HG03135 (cell line): ENCODE measurements around the gene PSMD13.

ENCODE experiments used
- ATAC-seq: cut with Tn5 transposase; IDR thresholded peaks from one replicate; pipeline ENCODE4 v1.9.1; 2021; ENCODE audit warnings: mild to moderate bottlenecking, moderate library complexity; ENCODE audit not compliant: unreplicated experiment

The PSMD13 gene

DNA sequence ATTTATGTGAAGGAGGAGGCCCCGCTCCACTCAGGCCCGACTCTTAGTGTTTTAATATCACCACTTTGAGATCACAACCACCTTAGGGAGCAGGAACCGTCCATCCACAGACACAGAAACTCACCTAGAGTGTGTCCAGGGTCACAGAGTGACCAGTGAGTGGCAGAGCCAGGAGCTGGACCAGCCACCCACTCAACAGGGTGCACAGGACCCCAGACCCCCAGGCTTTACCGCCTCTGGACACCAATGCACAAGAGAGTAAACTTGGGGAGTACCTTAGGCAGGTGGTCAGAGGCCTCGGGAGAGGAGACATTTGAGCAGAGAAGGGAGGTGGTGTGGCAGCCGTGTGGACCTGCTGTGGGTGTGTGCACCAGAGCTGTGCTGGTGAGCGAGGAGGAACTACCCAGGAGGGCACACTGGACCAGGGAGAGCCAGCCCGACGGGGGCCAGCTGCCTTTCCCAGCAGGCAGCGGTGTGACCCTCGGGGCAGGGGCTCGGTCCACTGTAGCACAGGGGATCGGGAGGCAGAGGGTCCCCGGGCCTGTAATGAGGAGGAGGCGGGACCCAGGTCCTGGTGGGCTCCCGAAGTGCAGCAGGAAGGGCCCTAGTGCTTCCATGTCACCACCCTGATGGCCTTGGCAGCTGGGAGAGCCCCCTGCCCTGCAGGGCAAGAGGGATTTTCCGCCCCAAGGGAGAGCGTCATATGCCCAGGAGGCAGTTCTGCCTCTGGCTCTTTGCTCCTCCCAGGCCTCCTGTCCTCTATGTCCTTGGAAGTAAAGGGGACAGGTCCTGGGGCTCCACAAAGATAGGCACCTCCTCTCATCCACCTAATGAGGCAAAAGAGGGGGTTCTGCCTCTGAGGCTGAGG lies 33.9 kb downstream of the PSMD13 start:
- ATAC-seq = no peak

GRCh38 chr11:271319-271715 lies 34.5 kb downstream of the PSMD13 start:
- ATAC-seq = no peak

DNA sequence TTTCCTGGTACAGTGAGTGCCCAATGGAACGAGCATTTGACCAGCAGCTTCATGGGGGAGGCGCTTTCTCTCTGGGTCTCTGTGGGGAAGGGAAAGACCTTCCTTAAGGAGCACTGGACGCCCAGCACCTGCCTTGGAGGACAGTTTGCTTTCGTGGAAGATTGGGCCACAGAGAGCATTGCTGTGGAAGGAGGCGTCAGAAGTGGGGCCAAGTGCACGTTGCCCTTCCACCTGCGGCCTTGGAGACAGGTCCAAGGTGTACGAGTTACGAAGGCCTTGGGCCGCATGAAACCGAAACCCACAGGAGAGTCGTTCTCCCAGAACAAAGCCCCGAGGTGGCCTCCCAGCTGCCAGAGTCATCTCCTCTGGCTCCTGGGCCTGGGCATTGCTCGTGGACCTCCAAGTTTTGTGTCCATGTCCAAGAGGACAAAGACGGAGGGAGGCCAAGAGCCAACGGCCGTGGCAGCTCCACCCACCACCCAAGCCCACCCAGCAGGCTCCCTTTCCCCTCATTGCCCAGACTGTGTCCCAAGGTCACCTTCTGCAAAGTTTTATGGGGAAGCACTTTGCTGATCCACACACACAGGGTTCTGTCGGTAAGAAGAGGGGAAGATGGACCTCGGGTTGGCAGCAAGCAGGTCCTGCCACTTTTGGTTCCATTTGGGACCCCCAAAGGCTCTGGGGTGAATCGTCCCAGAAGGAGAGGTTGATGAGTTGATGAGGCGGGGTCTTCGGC lies 35.6 kb downstream of the PSMD13 start:
- no peak for ATAC-seq

GRCh38 chr11:272931-273198 lies 36.1 kb downstream of the PSMD13 start:
- ATAC-seq = no peak

GRCh38 chr11:276219-276618 lies 39.4 kb downstream of the PSMD13 start:
- ATAC-seq = no peak

DNA sequence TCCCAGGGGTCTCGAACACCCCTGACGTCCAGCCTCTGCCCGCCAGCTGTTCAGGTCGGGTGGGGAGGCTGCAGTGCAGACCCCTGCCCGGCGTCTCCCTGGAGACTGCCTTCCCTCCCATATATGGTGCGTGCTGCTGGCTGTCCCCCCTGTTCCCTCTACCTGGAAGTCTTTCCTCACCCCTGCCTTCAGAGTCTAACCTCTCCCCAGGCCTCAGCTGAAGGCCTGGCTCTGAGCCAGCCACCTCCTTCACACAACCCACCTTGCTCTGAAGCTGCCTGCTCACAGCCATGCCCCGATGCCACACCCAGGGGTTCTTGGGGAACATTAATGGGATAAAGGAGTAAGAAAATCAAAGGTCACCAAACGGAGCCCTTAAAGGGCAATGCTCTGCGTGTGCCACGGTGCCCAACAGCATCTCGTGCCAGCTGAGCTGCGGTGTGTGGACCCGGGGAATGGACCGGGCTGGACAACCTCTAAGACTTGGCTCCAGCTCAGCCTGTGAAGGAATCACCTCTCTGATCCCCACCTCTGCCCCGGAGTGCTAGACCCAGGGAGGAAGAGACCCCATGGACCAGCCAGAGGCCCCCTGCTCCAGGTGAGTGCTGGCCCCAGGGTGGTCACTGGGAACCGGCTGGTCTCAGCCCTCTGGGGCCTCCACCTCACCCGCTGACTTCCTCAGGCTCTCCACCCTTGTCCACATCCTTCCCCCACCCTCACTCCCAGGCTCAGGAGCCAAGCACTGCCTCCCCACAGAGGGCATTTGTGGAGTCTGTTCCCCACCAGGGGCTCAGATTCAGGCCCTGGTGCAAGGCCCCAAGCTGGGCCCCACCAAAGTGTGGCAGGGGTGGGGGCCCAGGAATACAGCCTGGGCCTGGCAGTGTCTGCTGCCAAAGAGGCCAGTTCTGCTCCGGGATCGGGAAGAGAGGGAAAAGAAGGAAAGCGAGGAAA lies 41.5 kb downstream of the PSMD13 start, which contains the start of gene NLRP6:
TSS of gene NLRP6 (plus strand) at position 407 of the 951 bp plus-strand sequence. CDS start at position 570, 163 bp downstream.
- ATAC-seq = no peak

DNA sequence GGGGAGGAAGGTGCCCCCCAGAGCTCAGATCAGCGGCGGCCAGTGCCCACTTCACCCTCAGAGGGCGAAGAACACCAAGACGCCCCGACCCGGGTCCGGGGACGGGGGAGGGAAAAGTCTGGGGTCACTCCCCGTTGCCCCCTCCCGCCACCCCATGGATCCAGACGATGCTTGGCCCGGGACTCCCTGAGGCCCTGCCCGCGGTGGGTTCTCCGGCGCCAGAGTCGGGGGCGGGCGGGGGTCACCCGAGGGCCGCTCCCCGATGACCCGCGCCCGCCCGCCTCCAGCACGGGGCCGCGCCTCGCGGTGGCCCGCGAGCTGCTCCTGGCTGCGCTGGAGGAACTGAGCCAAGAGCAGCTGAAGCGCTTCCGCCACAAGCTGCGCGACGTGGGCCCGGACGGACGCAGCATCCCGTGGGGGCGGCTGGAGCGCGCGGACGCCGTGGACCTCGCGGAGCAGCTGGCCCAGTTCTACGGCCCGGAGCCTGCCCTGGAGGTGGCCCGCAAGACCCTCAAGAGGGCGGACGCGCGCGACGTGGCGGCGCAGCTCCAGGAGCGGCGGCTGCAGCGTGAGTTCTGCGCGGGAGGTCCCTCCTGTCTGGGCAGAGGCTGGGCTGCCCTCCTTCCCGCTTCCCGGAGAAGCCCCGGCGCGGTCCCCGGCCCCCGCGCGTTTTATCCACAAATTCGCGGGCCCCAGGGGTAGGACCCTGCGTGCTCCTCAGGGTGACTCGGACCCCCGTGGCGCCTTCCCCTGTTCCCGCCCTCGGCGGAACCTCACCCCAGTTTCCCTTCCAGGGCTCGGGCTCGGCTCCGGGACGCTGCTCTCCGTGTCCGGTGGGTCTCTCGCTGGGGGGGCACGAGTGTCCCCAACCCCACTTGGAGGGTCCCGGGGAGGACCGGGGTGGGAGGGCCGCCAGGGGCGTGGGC lies 42.5 kb downstream of the PSMD13 start:
- no peak for ATAC-seq

GRCh38 chr11:279966-280705 lies 43.4 kb downstream of the PSMD13 start:
- no peak for ATAC-seq

GRCh38 chr11:280706-281485 lies 44.1 kb downstream of the PSMD13 start:
- no peak for ATAC-seq

GRCh38 chr11:281486-282161 lies 44.8 kb downstream of the PSMD13 start:
- ATAC-seq = no peak

DNA sequence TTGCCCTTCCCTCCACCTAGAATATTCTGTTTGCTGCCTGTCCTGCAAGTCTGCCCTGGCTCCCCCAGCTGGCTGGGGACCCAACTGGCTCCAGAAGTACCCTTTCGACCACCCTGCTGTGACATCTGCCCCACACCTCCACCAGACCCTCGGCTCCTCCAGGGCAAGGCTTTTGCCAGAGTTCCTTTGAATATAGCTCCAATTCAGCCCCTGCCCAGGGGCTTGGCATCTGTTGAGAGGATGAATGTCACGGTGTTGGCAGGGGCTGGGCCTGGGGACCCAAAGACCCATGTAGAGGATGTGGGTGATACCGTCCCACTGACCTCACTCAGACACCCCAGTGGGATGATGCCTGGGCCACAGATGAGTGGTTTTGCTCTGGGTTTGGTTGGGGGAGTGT lies 45.4 kb downstream of the PSMD13 start:
- ATAC-seq = no peak

DNA sequence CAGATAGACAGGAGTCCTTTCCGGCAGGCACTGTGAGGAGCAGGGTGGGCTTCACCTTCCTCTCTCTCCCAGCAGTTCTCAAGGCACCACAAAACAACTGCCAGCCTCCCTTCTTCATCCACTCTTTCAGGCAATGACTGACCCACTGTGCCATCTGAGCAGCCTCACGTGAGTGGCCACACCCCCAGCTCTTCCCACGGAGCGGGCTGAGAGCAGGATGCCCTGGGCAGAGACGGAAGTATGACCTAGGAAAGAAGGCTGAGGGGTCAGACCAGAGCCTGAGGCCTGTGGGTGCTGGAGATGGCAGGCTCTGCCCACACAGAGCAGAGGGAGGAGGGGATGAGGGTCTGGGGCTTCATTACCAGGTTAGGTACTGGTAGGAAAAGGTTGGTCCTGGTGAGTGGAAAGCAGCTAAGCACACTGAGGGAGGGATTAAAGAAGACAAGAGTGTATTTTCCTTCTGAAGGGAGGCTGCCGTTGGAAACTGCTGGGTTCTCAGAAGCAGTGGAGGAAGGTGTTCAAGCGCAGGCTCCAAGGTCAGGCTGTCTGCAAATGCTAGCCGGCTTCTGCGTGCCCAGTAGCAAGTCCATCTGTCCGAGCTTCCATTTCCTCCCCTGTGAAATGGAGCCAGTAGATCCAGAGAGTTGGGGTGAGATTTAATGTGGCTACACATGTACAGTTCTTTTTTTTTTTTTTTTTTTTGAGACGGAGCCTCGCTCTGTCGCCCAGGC lies 46.0 kb downstream of the PSMD13 start:
- ATAC-seq = no peak

DNA sequence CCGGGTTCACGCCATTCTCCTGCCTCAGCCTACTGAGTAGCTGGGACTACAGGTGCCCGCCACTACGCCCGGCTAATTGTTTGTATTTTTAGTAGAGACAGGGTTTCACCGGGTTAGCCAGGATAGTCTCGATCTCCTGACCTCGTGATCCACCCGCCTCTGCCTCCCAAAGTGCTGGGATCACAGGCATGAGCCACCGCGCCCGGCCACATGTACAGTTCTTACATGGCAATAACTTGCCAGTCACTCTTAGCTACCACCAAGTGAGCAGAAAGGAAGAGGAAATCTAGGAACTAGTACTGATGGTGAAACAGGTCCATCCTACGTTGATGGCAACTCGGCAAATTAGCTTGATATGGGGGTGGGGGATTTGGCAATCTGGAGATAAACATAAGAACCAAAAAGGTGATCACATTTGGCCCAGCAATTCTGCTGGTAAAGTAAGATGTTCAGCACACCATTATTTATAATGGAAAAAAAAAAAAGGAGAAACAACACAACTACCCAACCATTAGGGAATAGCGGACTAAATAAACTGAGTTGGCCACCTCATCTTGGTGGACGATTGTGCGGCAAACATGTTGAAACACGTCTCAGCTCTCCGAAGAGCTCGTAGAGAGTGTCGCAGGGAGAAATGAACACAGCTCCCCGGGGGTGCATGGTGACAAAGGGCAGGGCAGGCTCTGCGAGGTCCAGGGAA lies 46.8 kb downstream of the PSMD13 start:
- no peak for ATAC-seq

GRCh38 chr11:284105-285020 lies 47.6 kb downstream of the PSMD13 start:
- ATAC-seq = no peak

DNA sequence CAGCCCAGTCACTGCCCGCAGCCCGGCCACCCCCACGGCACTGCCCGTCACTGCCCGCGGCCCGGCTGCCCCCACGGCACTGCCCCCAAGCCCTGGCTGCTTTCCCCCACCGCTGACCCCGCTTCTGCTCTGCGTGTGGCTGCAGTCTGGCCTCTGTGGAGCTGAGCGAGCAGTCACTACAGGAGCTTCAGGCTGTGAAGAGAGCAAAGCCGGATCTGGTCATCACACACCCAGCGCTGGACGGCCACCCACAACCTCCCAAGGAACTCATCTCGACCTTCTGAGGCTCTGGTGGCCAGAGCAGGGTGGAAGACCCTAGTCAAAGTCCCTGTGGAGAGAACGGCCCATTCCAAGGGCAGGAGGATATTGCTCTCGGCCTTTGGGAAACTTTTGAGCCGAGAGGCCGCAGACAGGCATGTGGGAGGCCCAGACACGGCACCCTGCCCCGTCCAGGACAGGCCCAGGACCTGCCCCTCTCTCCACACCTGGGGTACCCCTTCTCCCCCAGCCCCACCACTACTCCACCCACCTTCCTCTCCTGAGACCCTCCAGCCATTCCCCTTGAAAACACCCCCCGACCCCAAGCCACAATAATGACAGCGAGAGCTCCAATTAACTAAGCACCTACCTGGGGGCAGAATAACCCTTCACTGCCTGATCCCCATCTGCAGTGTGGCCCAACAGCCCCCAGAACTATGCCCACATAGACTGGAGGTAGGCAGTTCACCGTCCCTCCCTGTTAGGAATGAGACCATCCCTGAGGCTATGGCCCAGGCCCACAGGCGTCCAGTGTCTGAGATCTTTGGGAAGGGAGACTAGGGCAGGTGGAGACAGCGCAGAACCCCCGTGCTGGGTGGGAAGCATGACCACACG lies 48.5 kb downstream of the PSMD13 start:
- ATAC-seq = no peak
